ENCODE data around the gene SSC5D. TPM values are rescaled to one million over a fixed set of nuclear protein-coding genes. Genes with fewer than 3 reads are reported as not detected.

The SSC5D gene
- total RNA-seq, 1 experiment from 2014 or later, result 3.2 TPM

GRCh38 chr19:55482156-55482961 lies 5.9 kb upstream of the SSC5D start:
- Mint-ChIP-seq H3K9me3 (no peaks in the 10 kb centered on the region), H3K36me3 (ENCODE audit: insufficient read depth in 1 of 3, low read depth in 3 of 3) (peaks cover 2 to 19% (median 8%) of the 10 kb centered on the region in 3 experiments; a peak in 5 of 7 replicates), H3K4me3 (no peak overlapping the region), H3K27ac (no peak overlapping the region), H3K4me1 (peaks cover 17 to 43% of the 10 kb centered on the region in 2 experiments), H3K27me3 (ENCODE audit: low read depth) (no peaks in the 10 kb centered on the region; the same call in 1 of the 2 replicates)
- no peak for TF ChIP-seq CTCF (conservative IDR thresholded peaks at IDR 0.05)
- H3K4me2 ChIP-seq (ENCODE audit: insufficient read depth, insufficient read length, low read length), result no peak overlapping the region
- no peak overlapping the region for H2BK120ac ChIP-seq (ENCODE audit: low read depth, low read length, poor library complexity, severe bottlenecking)
- H3K27ac ChIP-seq (ENCODE audit: insufficient read length, low read depth, low read length), result no peak overlapping the region
- no peak for DNase-seq
- H3K4ac ChIP-seq (ENCODE audit: low read depth, low read length), result no peak overlapping the region
- no peaks in the 10 kb centered on the region for H4K20me1 ChIP-seq (ENCODE audit: control insufficient read depth, insufficient read depth, insufficient read length)
- no peak overlapping the region for H4K8ac ChIP-seq (replicated peaks; ENCODE audit: insufficient read length, low read depth, low read length)
- H3K9me3 ChIP-seq (ENCODE audit: control insufficient read depth, low read depth, low read length), result no peaks in the 10 kb centered on the region
- no peak overlapping the region for H2BK20ac ChIP-seq (ENCODE audit: low read depth, low read length, poor library complexity, severe bottlenecking)
- H2BK15ac ChIP-seq (ENCODE audit: low read depth, low read length), result no peak overlapping the region
- no peak overlapping the region for H3T11ph ChIP-seq (ENCODE audit: low read length)
- no peak overlapping the region for H2AFZ ChIP-seq (ENCODE audit: low read length)
- H3K56ac ChIP-seq (ENCODE audit: insufficient read length, low read depth, low read length), result no peak overlapping the region
- no peak overlapping the region for H2AK5ac ChIP-seq (ENCODE audit: insufficient read length, low read length)
- H4K5ac ChIP-seq (ENCODE audit: insufficient read length, low read depth, low read length), result no peak overlapping the region
- H4K91ac ChIP-seq (ENCODE audit: insufficient read length, low read depth, low read length), result no peak overlapping the region
- no peak overlapping the region for H2BK5ac ChIP-seq (ENCODE audit: insufficient read length, low read length)
- H3K4me1 ChIP-seq (ENCODE audit: insufficient read depth, low read length), result peaks cover under 1% of the 10 kb centered on the region; the same call in 1 of the 2 replicates
- H2BK12ac ChIP-seq (ENCODE audit: insufficient read length, low read depth, low read length), result no peak overlapping the region
- H3K23ac ChIP-seq (ENCODE audit: insufficient read length, low read depth, low read length), result no peak overlapping the region
- no peaks in the 10 kb centered on the region for H3K23me2 ChIP-seq (ENCODE audit: insufficient read length, low read depth, low read length, poor library complexity, severe bottlenecking)
- H3K79me2 ChIP-seq (ENCODE audit: insufficient read depth, low read length), result no peaks in the 10 kb centered on the region
- H3K79me1 ChIP-seq (ENCODE audit: insufficient read depth, low read depth, low read length, poor library complexity, severe bottlenecking), result no peaks in the 10 kb centered on the region
- no CpG with 5 or more reads among the region's 83 CpGs for WGBS (ENCODE audit: extremely low coverage, insufficient read length, low lambda C conversion rate)
- no peak overlapping the region for H3K18ac ChIP-seq (ENCODE audit: insufficient read length, low read depth, low read length)
- H3K14ac ChIP-seq (ENCODE audit: insufficient read depth, low read length), result no peak overlapping the region
- no peaks in the 10 kb centered on the region for H3K27me3 ChIP-seq (ENCODE audit: insufficient read depth, low read length)
- no peak overlapping the region for H3K9ac ChIP-seq (ENCODE audit: extremely low read depth, insufficient read length, low read length)

Data from H9 (cell line).